Measurements from ENCODE around the gene CEACAM3.

Gene CEACAM3

DNA sequence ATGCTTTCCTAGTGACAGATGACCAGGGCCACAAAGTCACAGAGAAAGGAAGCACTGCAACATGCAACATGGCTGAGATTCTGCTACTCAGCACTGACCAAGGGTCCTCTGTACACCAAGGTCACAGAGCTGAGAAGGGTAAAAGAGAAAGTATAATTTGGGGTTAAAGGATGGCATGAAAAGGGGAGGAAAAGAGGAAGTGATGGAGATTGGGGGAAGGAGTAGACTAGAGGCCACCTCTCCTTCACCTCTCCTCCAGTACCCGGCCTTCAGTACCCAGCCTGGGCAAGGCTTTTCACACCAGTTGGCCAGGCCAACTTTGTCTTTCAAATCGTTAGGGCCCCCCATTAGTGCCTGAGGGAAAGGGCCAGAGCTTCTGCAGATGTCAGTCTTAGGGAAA lies 57.4 kb downstream of the CEACAM3 start:
- H3K4me3 ChIP-seq (ENCODE audit: low read length), result no peak overlapping the region
- no peak for DNase-seq
- no peak overlapping the region for H3K9ac ChIP-seq (ENCODE audit: low read length)
- no peaks in the 10 kb centered on the region for H3F3A ChIP-seq (ENCODE audit: insufficient read depth, low read length)
- H3K4me2 ChIP-seq (ENCODE audit: low read depth, low read length), result no peak overlapping the region
- TF ChIP-seq EZH2 (optimal IDR thresholded peaks at IDR 0.05; ENCODE audit: low read depth, low read length) (no peak), CTCF (IDR thresholded peaks at IDR 0.05; ENCODE audit: low read length) (no peak), EZH2phosphoT487 (IDR thresholded peaks at IDR 0.05; ENCODE audit: low read length) (no peak)
- no peaks in the 10 kb centered on the region for H3K79me2 ChIP-seq (ENCODE audit: low read length)
- peaks cover 47% of the 10 kb centered on the region for H3K27me3 ChIP-seq (replicated peaks; ENCODE audit: insufficient read depth, low read length)
- H3K36me3 ChIP-seq (replicated peaks; ENCODE audit: insufficient read depth, low read length), result no peaks in the 10 kb centered on the region
- peaks cover under 1% of the 10 kb centered on the region; the same call in 1 of the 2 replicates for H3K4me1 ChIP-seq (ENCODE audit: low read length)
- H4K20me1 ChIP-seq (ENCODE audit: insufficient read depth, low read length), result no peaks in the 10 kb centered on the region
- no peak overlapping the region for H3K27ac ChIP-seq (ENCODE audit: low read length)
- no peaks in the 10 kb centered on the region for H3K9me3 ChIP-seq (replicated peaks; ENCODE audit: insufficient read depth, low read length)
- no peaks in the 10 kb centered on the region for H3K9me2 ChIP-seq (replicated peaks; ENCODE audit: insufficient read depth, low read length)
- no peak overlapping the region for H2AFZ ChIP-seq (ENCODE audit: low read length)

GRCh38 chr19:41859213-41859617 lies 62.8 kb downstream of the CEACAM3 start:
- DNase-seq, result no peak
- peak overlapping the region; percentile 30; the same call in 1 of the 2 replicates for H3K4me3 ChIP-seq (ENCODE audit: low read length)
- H2AFZ ChIP-seq (ENCODE audit: low read length), result peak overlapping the region; percentile 12; the same call in 1 of the 2 replicates
- H3K27me3 ChIP-seq (replicated peaks; ENCODE audit: insufficient read depth, low read length), result 0 out of 2 replicates have a peak, but pooled peaks cover 5% of the 10 kb centered on the region
- TF ChIP-seq CTCF (IDR thresholded peaks at IDR 0.05; ENCODE audit: low read length) (no peak), EZH2phosphoT487 (IDR thresholded peaks at IDR 0.05; ENCODE audit: low read length) (no peak), EZH2 (optimal IDR thresholded peaks at IDR 0.05; ENCODE audit: low read depth, low read length) (no peak)
- no peak overlapping the region for H3K27ac ChIP-seq (ENCODE audit: low read length)
- peaks cover 9% of the 10 kb centered on the region; the same call in 1 of the 2 replicates for H3K36me3 ChIP-seq (replicated peaks; ENCODE audit: insufficient read depth, low read length)
- H3K9me2 ChIP-seq (replicated peaks; ENCODE audit: insufficient read depth, low read length), result no peaks in the 10 kb centered on the region
- H3K79me2 ChIP-seq (ENCODE audit: low read length), result peaks cover 42% of the 10 kb centered on the region
- H3K4me2 ChIP-seq (ENCODE audit: low read depth, low read length), result peak overlapping the region; percentile 67
- H3K4me1 ChIP-seq (ENCODE audit: low read length), result peaks cover 35% of the 10 kb centered on the region
- H4K20me1 ChIP-seq (ENCODE audit: insufficient read depth, low read length), result peaks cover 9% of the 10 kb centered on the region
- H3F3A ChIP-seq (ENCODE audit: insufficient read depth, low read length), result peaks cover 13% of the 10 kb centered on the region
- no peaks in the 10 kb centered on the region for H3K9me3 ChIP-seq (replicated peaks; ENCODE audit: insufficient read depth, low read length)
- peak overlapping the region; percentile 24; the same call in 1 of the 2 replicates for H3K9ac ChIP-seq (ENCODE audit: low read length)

DNA sequence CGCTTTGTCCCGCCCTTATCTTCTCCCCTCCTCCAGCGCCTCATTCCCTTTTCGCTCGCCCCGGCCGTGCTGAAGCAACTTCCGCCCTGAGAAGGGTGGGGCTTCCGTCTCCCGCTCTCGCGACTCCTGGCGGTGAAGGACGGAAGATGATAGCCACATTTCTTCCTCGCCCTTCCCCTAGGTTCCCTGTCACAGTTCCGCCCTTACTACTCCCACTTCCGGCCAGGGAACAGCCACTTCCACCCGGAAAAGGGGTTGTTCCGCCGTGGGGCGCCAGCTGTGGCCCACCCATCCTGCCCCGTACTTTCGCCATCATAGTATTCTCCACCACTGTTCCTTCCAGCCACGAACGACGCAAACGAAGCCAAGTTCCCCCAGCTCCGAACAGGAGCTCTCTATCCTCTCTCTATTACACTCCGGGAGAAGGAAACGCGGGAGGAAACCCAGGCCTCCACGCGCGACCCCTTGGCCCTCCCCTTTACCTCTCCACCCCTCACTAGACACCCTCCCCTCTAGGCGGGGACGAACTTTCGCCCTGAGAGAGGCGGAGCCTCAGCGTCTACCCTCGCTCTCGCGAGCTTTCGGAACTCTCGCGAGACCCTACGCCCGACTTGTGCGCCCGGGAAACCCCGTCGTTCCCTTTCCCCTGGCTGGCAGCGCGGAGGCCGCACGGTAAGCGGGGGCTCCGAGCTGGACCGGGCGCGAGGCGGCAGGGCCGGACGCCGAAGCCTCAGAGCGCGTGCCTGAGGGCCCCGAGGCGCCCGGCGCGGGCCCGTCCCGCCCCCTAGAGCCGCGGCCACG lies 63.4 kb downstream of the CEACAM3 start, which contains the start of gene RPS19:
RPS19 (plus strand) TSS at position 638 of the 801 bp plus-strand sequence. CDS start 520 bp downstream, outside the sequence.
- Histone ChIP-seq H4K20me1 (ENCODE audit: insufficient read depth, low read length) (peaks cover 12% of the 10 kb centered on the region), H3K27me3 (replicated peaks; ENCODE audit: insufficient read depth, low read length) (no peaks in the 10 kb centered on the region), H3K79me2 (ENCODE audit: low read length) (peaks cover 48% of the 10 kb centered on the region), H3K9me2 (replicated peaks; ENCODE audit: insufficient read depth, low read length) (no peaks in the 10 kb centered on the region), H3K27ac (ENCODE audit: low read length) (peak within 1 kb of the TSS; percentile 92), H3K4me2 (ENCODE audit: low read depth, low read length) (peak within 1 kb of the TSS; percentile 87), H3K9ac (ENCODE audit: low read length) (peak within 1 kb of the TSS; percentile 99), H3F3A (ENCODE audit: insufficient read depth, low read length) (peaks cover 19% of the 10 kb centered on the region), H3K36me3 (replicated peaks; ENCODE audit: insufficient read depth, low read length) (peaks cover 12% of the 10 kb centered on the region; the same call in 1 of the 2 replicates), H2AFZ (ENCODE audit: low read length) (peak within 1 kb of the TSS; percentile 75), H3K4me3 (ENCODE audit: low read length) (peak within 1 kb of the TSS; percentile 97), H3K4me1 (ENCODE audit: low read length) (peaks cover 41% of the 10 kb centered on the region), H3K9me3 (replicated peaks; ENCODE audit: insufficient read depth, low read length) (no peaks in the 10 kb centered on the region)
- TF ChIP-seq EZH2 (optimal IDR thresholded peaks at IDR 0.05; ENCODE audit: low read depth, low read length), result no peak
- peak; percentile 70 for TF ChIP-seq CTCF (IDR thresholded peaks at IDR 0.05; ENCODE audit: low read length)
- DNase-seq, result peak; percentile 97

Measured in MM.1S (cell line).